Calu3 (cell line): ENCODE results near the gene PREX1. TPM values are rescaled to one million over a fixed set of nuclear protein-coding genes. Genes with fewer than 3 reads are reported as not detected.

Source experiments
- BruUV-seq: library from RNA; stranded (reverse); fragments of 400-500 nt; replicated peaks from 2 replicates; lab custom pipeline; 2021; lab: Mats Ljungman, UMichigan
- CTCF ChIA-PET: fragments of 300-600 bp; sonication (Branson Sonifier 250); formaldehyde crosslinking; loops from one replicate; lab custom pipeline; 2022; ENCODE audit warnings: antibody characterized with exemption; lab: Charles Lee
- DNase-seq: peaks from one replicate; pipeline ENCODE4 v3.0.0; 2022
- H3K27ac Mint-ChIP-seq: one replicate; pipeline ENCODE4 v1.8.0; 2022; ENCODE audit warnings: mixed read lengths; ENCODE audit not compliant: unreplicated experiment
- H3K27me3 Mint-ChIP-seq: one replicate; pipeline ENCODE4 v1.8.0; 2022; ENCODE audit warnings: mixed read lengths; ENCODE audit not compliant: unreplicated experiment
- H3K36me3 Mint-ChIP-seq: one replicate; pipeline ENCODE4 v1.8.0; 2022; ENCODE audit warnings: mild to moderate bottlenecking, moderate library complexity, mixed read lengths; ENCODE audit not compliant: insufficient read depth, unreplicated experiment
- H3K4me1 Mint-ChIP-seq: one replicate; pipeline ENCODE4 v1.8.0; 2022; ENCODE audit warnings: mild to moderate bottlenecking, low read depth, mixed read lengths; ENCODE audit not compliant: unreplicated experiment
- H3K4me3 Mint-ChIP-seq: one replicate; pipeline ENCODE4 v1.8.0; 2022; ENCODE audit warnings: mild to moderate bottlenecking, low read depth, moderate library complexity, mixed read lengths; ENCODE audit not compliant: unreplicated experiment
- H3K9me3 Mint-ChIP-seq: one replicate; pipeline ENCODE4 v1.8.0; 2022; ENCODE audit warnings: low read depth, mixed read lengths; ENCODE audit not compliant: unreplicated experiment
- CTCF ChIP-seq: fragments of 200-600 bp; IDR thresholded peaks from one replicate; pipeline ENCODE4 v1.8.0; 2022; ENCODE audit warnings: antibody characterized with exemption; ENCODE audit not compliant: unreplicated experiment
- intact Hi-C: fragments of 100-400 bp; cut with micrococcal nuclease; formaldehyde crosslinking; loops from one replicate; pipeline ENCODE4 v1.10.0; 2022; ENCODE audit not compliant: unreplicated experiment
- total RNA-seq: library from RNA; stranded (reverse); gene quantifications from 2 replicates; pipeline ENCODE4 v1.2.3, GENCODE V29; 2022

Gene PREX1
- total RNA-seq, 1 experiment from 2014 or later = 0.31 TPM

- Mint-ChIP-seq H3K27ac (no peak overlapping the region), H3K36me3 (no peaks in the 10 kb centered on the region), H3K9me3 (no peaks in the 10 kb centered on the region), H3K4me1 (no peaks in the 10 kb centered on the region), H3K27me3 (peaks cover 77% of the 10 kb centered on the region), H3K4me3 (no peak overlapping the region)
- TF ChIP-seq CTCF = no peak
- no peak for DNase-seq
- CTCF ChIA-PET = interaction anchor here (1.4 kb wide), 1 partner anchor 9 kb away, joined by 3 read pairs; no protein-coding TSS in a partner anchor
- BruUV-seq = no TSS peak
- intact Hi-C loops = no loop called here
Observed at GRCh38 chr20:48708630-48709029, 119.2 kb downstream of the PREX1 start.

- H3K4me3 Mint-ChIP-seq = no peak overlapping the region
- H3K4me1 Mint-ChIP-seq = no peaks in the 10 kb centered on the region
- peaks cover 77% of the 10 kb centered on the region for H3K27me3 Mint-ChIP-seq
- H3K36me3 Mint-ChIP-seq = no peaks in the 10 kb centered on the region
- BruUV-seq = no TSS peak
- no peak for DNase-seq
- no peak for TF ChIP-seq CTCF
- intact Hi-C loops = no loop called here
- no peaks in the 10 kb centered on the region for H3K9me3 Mint-ChIP-seq
- H3K27ac Mint-ChIP-seq = no peak overlapping the region
- CTCF ChIA-PET = interaction anchor here (1.4 kb wide), 1 partner anchor 10 kb away, joined by 3 read pairs; no protein-coding TSS in a partner anchor
Observed at GRCh38 chr20:48708116-48708515, 119.7 kb downstream of the PREX1 start.

GRCh38 chr20:48706710-48707365 is 121.0 kb downstream of the PREX1 start:
- Mint-ChIP-seq H3K27ac (no peak overlapping the region), H3K4me1 (no peaks in the 10 kb centered on the region), H3K9me3 (no peaks in the 10 kb centered on the region), H3K36me3 (no peaks in the 10 kb centered on the region), H3K4me3 (no peak overlapping the region), H3K27me3 (peaks cover 66% of the 10 kb centered on the region)
- TF ChIP-seq CTCF = no peak
- no peak for DNase-seq
- CTCF ChIA-PET = no interaction called here
- intact Hi-C loops = no loop called here
- BruUV-seq = no TSS peak

GRCh38 chr20:48706116-48706656 is 121.6 kb downstream of the PREX1 start:
- CTCF ChIA-PET = no interaction called here
- H3K4me3 Mint-ChIP-seq = no peak overlapping the region
- no peaks in the 10 kb centered on the region for H3K4me1 Mint-ChIP-seq
- no peaks in the 10 kb centered on the region for H3K36me3 Mint-ChIP-seq
- no peak for TF ChIP-seq CTCF
- H3K27ac Mint-ChIP-seq = no peak overlapping the region
- H3K9me3 Mint-ChIP-seq = no peaks in the 10 kb centered on the region
- BruUV-seq = no TSS peak
- H3K27me3 Mint-ChIP-seq = peaks cover 63% of the 10 kb centered on the region
- intact Hi-C loops = no loop called here
- no peak for DNase-seq
